ENCODE measurements around the gene SYNGR3. TPM values are rescaled to one million over a fixed set of nuclear protein-coding genes. Genes with fewer than 3 reads are reported as not detected.

SYNGR3 gene
- total and polyA plus RNA-seq, 2 of the 13 experiments (the other 11 are each of a cell fraction or from before 2014, with no cell fraction given) = 0.97 to 5.7 TPM

DNA sequence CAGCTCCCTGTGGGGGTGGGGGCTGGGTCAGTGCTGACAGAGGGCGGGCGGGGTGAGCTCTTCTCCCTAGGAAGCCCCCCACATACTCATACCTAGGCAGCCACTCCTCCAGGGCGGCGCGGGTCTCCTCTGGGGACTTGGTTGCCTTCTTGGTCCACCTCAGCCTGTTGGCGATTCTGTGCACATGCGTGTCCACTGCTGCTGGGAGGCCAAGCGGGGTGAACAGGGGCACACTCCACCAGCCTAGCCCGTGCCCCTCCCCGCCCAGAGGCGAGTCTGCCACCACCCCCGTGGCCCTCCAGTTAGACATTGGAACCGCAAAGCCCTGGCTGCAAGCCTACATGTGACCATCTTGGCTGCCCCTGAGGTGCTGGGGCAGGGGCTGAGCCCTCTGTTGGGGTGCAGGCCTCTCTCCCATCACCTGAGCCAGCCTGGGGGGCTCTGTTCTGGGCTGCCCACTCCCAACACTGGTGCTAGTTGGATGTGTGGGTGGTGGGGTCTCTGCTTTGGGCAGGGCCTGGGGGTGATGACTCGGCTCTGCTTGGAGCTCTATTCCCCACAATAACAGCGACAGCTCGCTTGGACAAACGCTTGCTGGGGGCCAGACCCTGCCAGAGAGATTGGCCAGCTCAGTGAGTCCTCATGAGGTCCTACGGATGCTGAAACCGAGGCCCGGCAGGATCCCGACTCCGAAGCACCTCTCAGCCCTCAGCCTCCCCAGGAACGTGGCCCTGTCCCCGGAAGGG lies 50.4 kb downstream of the SYNGR3 start (continued):
- TF ChIP-seq, protein P1, sequence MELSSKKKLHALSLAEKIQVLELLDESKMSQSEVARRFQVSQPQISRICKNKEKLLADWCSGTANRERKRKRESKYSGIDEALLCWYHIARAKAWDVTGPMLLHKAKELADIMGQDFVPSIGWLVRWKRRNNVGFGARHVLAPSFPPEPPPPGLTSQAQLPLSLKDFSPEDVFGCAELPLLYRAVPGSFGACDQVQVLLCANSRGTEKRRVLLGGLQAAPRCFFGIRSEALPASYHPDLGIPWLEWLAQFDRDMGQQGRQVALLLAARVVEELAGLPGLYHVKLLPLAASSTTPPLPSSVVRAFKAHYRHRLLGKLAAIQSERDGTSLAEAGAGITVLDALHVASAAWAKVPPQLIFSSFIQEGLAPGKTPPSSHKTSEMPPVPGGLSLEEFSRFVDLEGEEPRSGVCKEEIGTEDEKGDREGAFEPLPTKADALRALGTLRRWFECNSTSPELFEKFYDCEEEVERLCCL (CRISPR knock-in tag; IDR thresholded peaks at IDR 0.05; ENCODE audit: borderline replicate concordance) = 0 out of 2 replicates have a peak, but pooled peaks have one; percentile 32
- TF ChIP-seq ZNF44 (CRISPR knock-in tag; IDR thresholded peaks at IDR 0.05) (0 out of 2 replicates have a peak, but pooled peaks have one; percentile 64), POGZ (CRISPR knock-in tag; IDR thresholded peaks at IDR 0.05) (no peak), ZNF232 (CRISPR knock-in tag; IDR thresholded peaks at IDR 0.05; ENCODE audit: borderline replicate concordance) (0 out of 2 replicates have a peak, but pooled peaks have one; percentile 22), REXO4 (CRISPR knock-in tag; IDR thresholded peaks at IDR 0.05; ENCODE audit: borderline replicate concordance) (no peak), ZMYM4 (CRISPR knock-in tag; IDR thresholded peaks at IDR 0.05) (peak; percentile 10; the same call in 1 of the 2 replicates), MAFG (CRISPR knock-in tag; IDR thresholded peaks at IDR 0.05) (no peak), ZFP1 (CRISPR knock-in tag; IDR thresholded peaks at IDR 0.05) (no peak)
- TF ChIP-seq, protein P2, sequence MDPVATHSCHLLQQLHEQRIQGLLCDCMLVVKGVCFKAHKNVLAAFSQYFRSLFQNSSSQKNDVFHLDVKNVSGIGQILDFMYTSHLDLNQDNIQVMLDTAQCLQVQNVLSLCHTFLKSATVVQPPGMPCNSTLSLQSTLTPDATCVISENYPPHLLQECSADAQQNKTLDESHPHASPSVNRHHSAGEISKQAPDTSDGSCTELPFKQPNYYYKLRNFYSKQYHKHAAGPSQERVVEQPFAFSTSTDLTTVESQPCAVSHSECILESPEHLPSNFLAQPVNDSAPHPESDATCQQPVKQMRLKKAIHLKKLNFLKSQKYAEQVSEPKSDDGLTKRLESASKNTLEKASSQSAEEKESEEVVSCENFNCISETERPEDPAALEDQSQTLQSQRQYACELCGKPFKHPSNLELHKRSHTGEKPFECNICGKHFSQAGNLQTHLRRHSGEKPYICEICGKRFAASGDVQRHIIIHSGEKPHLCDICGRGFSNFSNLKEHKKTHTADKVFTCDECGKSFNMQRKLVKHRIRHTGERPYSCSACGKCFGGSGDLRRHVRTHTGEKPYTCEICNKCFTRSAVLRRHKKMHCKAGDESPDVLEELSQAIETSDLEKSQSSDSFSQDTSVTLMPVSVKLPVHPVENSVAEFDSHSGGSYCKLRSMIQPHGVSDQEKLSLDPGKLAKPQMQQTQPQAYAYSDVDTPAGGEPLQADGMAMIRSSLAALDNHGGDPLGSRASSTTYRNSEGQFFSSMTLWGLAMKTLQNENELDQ (CRISPR knock-in tag; IDR thresholded peaks at IDR 0.05; ENCODE audit: borderline replicate concordance) = no peak
- TF ChIP-seq, protein P3, sequence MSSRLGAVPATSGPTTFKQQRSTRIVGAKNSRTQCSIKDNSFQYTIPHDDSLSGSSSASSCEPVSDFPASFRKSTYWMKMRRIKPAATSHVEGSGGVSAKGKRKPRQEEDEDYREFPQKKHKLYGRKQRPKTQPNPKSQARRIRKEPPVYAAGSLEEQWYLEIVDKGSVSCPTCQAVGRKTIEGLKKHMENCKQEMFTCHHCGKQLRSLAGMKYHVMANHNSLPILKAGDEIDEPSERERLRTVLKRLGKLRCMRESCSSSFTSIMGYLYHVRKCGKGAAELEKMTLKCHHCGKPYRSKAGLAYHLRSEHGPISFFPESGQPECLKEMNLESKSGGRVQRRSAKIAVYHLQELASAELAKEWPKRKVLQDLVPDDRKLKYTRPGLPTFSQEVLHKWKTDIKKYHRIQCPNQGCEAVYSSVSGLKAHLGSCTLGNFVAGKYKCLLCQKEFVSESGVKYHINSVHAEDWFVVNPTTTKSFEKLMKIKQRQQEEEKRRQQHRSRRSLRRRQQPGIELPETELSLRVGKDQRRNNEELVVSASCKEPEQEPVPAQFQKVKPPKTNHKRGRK (CRISPR knock-in tag; IDR thresholded peaks at IDR 0.05) = no peak
- TF ChIP-seq, protein P4, sequence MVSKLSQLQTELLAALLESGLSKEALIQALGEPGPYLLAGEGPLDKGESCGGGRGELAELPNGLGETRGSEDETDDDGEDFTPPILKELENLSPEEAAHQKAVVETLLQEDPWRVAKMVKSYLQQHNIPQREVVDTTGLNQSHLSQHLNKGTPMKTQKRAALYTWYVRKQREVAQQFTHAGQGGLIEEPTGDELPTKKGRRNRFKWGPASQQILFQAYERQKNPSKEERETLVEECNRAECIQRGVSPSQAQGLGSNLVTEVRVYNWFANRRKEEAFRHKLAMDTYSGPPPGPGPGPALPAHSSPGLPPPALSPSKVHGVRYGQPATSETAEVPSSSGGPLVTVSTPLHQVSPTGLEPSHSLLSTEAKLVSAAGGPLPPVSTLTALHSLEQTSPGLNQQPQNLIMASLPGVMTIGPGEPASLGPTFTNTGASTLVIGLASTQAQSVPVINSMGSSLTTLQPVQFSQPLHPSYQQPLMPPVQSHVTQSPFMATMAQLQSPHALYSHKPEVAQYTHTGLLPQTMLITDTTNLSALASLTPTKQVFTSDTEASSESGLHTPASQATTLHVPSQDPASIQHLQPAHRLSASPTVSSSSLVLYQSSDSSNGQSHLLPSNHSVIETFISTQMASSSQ (IDR thresholded peaks at IDR 0.05; ENCODE audit: low read depth) = no peak
- TF ChIP-seq, protein P4 (CRISPR knock-in tag; IDR thresholded peaks at IDR 0.05; ENCODE audit: borderline replicate concordance) = no peak

Data from HepG2 (cell line).